Activated CD8-positive, alpha-beta T cell treated with anti-CD3 and anti-CD28 coated beads for 36 hours (primary cell): Measurements from ENCODE around the gene IFITM10. TPM values are rescaled to one million over a fixed set of nuclear protein-coding genes. Genes with fewer than 3 reads are reported as not detected.

Experiments used
- ATAC-seq: fragments of 200-7000 bp; cut with Tn5 transposase; one replicate; pipeline ENCODE4 v1.10.0; 2021; ENCODE audit warnings: mild to moderate bottlenecking, moderate library complexity
- CTCF ChIA-PET: fragments of 350-600 bp; sonication (Branson Sonifier 250); formaldehyde crosslinking; loops from one replicate; lab custom pipeline; 2021; ENCODE audit warnings: antibody characterized with exemption; lab: Charles Lee
- POLR2A ChIA-PET: fragments of 350-600 bp; sonication (Branson Sonifier 250); formaldehyde crosslinking; loops from one replicate; lab custom pipeline; 2021; ENCODE audit warnings: antibody characterized with exemption; lab: Charles Lee
- DNase-seq: peaks from one replicate; pipeline ENCODE4 v3.0.0-alpha.2; 2020
- H3K27ac Mint-ChIP-seq: one replicate; pipeline ENCODE4 v1.8.0; 2021; ENCODE audit warnings: mild to moderate bottlenecking, mixed read lengths
- H3K27me3 Mint-ChIP-seq: one replicate; pipeline ENCODE4 v1.8.0; 2021; ENCODE audit warnings: mixed read lengths
- H3K36me3 Mint-ChIP-seq: one replicate; pipeline ENCODE4 v1.8.0; 2021; ENCODE audit warnings: low read depth, mixed read lengths
- H3K4me1 Mint-ChIP-seq: one replicate; pipeline ENCODE4 v1.8.0; 2021; ENCODE audit warnings: low read depth, mixed read lengths
- H3K4me3 Mint-ChIP-seq: one replicate; pipeline ENCODE4 v1.8.0; 2021; ENCODE audit warnings: mild to moderate bottlenecking, moderate library complexity, mixed read lengths
- H3K9me3 Mint-ChIP-seq: one replicate; pipeline ENCODE4 v1.8.0; 2021; ENCODE audit warnings: mixed read lengths
- intact Hi-C: fragments of 100-400 bp; cut with micrococcal nuclease; formaldehyde crosslinking; loops from one replicate; pipeline ENCODE4 v1.10.0; 2022
- total RNA-seq, 2 experiments: library from RNA; stranded (reverse); gene quantifications; one replicate each; pipeline ENCODE4 v1.2.3, GENCODE V29; 2021
- TF ChIP-seq, protein P1 (sequence below): fragments of 200-600 bp; IDR thresholded peaks from one replicate; pipeline ENCODE4 v1.8.0; 2022; ENCODE audit warnings: antibody characterized with exemption, mild to moderate bottlenecking

IFITM10 gene
- total RNA-seq, 2 experiments from 2014 or later: 0.07 to 0.31 TPM

DNA sequence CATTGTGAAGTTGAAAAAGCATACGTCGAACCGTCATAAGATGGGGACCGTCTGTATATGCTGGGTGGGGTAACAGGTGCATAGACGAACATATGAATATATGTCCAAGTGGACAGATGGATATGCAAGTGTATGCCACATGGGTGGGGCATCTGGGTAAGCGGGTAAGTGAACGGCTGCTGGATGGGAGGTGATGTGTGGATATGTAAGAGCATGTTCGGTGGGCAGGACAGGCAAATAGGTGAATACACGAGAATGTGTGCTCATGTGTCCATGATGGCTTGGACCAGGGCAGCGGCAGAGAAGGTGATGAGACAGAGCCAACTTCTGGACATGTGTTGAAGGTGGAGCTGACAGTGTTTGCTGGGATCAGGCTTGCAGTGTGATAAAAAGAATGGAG is 12.0 kb downstream of the IFITM10 start:
- Mint-ChIP-seq H3K27ac (no peak overlapping the region), H3K9me3 (peaks cover 15% of the 10 kb centered on the region), H3K4me3 (no peak overlapping the region), H3K4me1 (peaks cover 11% of the 10 kb centered on the region), H3K36me3 (peaks cover 5% of the 10 kb centered on the region), H3K27me3 (peaks cover 6% of the 10 kb centered on the region)
- TF ChIP-seq, protein P1, sequence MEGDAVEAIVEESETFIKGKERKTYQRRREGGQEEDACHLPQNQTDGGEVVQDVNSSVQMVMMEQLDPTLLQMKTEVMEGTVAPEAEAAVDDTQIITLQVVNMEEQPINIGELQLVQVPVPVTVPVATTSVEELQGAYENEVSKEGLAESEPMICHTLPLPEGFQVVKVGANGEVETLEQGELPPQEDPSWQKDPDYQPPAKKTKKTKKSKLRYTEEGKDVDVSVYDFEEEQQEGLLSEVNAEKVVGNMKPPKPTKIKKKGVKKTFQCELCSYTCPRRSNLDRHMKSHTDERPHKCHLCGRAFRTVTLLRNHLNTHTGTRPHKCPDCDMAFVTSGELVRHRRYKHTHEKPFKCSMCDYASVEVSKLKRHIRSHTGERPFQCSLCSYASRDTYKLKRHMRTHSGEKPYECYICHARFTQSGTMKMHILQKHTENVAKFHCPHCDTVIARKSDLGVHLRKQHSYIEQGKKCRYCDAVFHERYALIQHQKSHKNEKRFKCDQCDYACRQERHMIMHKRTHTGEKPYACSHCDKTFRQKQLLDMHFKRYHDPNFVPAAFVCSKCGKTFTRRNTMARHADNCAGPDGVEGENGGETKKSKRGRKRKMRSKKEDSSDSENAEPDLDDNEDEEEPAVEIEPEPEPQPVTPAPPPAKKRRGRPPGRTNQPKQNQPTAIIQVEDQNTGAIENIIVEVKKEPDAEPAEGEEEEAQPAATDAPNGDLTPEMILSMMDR: no peak
- CTCF ChIA-PET: interaction anchor here (2.1 kb wide), 1 partner anchor 44 kb away, joined by 8 read pairs; no protein-coding TSS in a partner anchor
- DNase-seq: no peak
- no peak for ATAC-seq
- intact Hi-C loops: no loop called here
- POLR2A ChIA-PET: no interaction called here

DNA sequence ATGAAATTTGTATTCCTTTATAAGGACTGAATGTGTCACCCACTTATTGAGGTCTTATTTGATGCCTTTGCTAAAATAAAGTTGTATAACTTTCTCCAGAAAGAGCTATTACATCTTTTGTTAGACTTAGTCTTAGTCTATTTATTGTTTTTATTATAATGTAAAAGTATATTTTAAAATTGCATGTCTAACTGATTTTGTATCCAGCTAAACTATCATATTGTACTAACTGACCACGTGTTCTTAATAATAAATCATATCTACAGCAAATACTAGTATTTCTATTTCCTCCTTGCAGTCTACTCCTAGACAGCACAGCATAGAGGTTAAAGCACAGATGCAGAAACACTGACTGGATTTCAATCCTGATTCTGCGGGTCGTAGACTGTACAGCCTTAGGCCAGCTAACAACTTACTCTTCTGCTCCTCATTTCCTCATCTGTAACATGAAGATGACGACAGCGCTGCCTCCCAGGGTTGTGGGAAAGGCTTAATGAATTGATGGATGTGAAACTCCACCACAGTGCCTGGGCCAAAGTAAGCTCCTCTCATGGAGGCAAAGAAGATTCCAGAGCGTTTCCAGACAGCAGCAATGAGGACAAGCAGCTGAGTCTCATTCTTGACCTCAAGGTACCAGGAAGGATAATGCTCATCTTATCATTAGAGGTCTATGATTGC is 13.2 kb downstream of the IFITM10 start:
- Mint-ChIP-seq H3K9me3 (peaks cover 15% of the 10 kb centered on the region), H3K4me1 (peaks cover 14% of the 10 kb centered on the region), H3K36me3 (peaks cover 5% of the 10 kb centered on the region), H3K27ac (no peak overlapping the region), H3K4me3 (no peak overlapping the region), H3K27me3 (peaks cover 6% of the 10 kb centered on the region)
- intact Hi-C loops: no loop called here
- ATAC-seq (no peak), DNase-seq (no peak)
- TF ChIP-seq, protein P1: no peak
- ChIA-PET POLR2A (interaction anchor here (0.7 to 1.1 kb wide), 2 partner anchors 11 to 486 kb away, joined by 3 read pairs; no protein-coding TSS in a partner anchor), CTCF (interaction anchor here (0.9 to 2.1 kb wide), 2 partner anchors 27 to 43 kb away, joined by 3 to 8 read pairs; no protein-coding TSS in a partner anchor)

DNA sequence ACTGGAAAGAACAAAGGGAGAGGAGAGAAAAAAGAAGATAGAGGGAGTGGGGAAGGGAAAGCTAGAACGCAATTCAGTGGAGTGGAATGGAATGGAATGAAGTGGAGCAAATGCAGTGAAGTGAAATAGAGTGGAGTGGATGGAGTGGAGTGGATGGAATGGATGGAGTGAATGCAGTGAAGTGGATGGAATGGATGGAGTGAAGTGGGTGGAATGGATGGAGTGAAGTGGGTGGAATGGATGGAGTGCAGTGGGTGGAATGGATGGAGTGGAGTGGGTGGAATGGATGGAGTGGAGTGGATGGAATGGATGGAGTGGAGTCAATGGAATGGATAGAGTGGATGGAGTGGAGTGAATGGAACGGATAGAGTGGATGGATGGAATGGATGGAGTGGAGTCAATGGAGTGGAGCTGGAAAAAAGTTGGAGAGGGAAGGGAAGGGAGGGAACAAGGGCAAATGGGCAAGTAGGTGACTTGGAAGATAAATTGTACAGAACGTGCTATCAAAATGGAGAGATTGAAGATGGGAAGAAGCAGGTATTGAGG is 13.9 kb downstream of the IFITM10 start:
- DNase-seq: no peak
- intact Hi-C loops: no loop called here
- Mint-ChIP-seq H3K27ac (no peak overlapping the region), H3K36me3 (peaks cover 5% of the 10 kb centered on the region), H3K9me3 (peaks cover 16% of the 10 kb centered on the region), H3K4me1 (peaks cover 17% of the 10 kb centered on the region), H3K27me3 (peaks cover 9% of the 10 kb centered on the region), H3K4me3 (no peak overlapping the region)
- CTCF ChIA-PET: interaction anchor here (2.1 kb wide), 1 partner anchor 43 kb away, joined by 8 read pairs; no protein-coding TSS in a partner anchor
- TF ChIP-seq, protein P1: no peak
- ATAC-seq: no peak
- POLR2A ChIA-PET: interaction anchor here (1.1 kb wide), 1 partner anchor 12 kb away, joined by 3 read pairs; no protein-coding TSS in a partner anchor

DNA sequence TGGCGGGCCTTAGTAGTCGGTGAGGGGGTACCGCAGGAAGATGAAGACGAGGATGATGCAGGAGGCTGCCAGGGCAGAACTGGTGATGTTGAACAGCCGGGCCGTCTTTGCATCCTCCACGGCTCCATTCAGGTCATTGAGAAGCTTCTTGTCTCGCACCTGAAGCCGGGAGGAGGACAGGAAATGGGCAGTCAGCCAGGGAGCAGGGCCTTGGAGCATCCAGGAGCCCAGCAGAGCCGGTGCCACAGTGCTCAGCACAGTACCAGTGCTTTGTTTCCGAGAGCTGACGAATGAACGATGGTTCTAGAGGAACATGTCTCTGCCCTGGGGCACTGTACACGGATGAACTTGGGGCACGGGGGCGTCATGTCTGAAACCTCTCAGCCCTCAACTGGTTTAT is 15.1 kb downstream of the IFITM10 start:
- POLR2A ChIA-PET: no interaction called here
- H3K27ac Mint-ChIP-seq: no peak overlapping the region
- intact Hi-C loops: no loop called here

More for the DNA sequence above, 15.1 kb downstream of the IFITM10 start:
- no peak for ATAC-seq
- DNase-seq: no peak
- Mint-ChIP-seq H3K27me3 (peaks cover 10% of the 10 kb centered on the region), H3K4me3 (no peak overlapping the region), H3K36me3 (peaks cover 5% of the 10 kb centered on the region), H3K4me1 (peaks cover 21% of the 10 kb centered on the region), H3K9me3 (peaks cover 20% of the 10 kb centered on the region)
- TF ChIP-seq, protein P1: no peak
- CTCF ChIA-PET: no interaction called here
